ENCODE measurements around the gene AP1S1.
"Not testable (repeated sequence)": the region's sequence is repeated elsewhere in the genome, so short reads cannot be mapped to it uniquely, and the experiment has no call there.

The AP1S1 gene

DNA sequence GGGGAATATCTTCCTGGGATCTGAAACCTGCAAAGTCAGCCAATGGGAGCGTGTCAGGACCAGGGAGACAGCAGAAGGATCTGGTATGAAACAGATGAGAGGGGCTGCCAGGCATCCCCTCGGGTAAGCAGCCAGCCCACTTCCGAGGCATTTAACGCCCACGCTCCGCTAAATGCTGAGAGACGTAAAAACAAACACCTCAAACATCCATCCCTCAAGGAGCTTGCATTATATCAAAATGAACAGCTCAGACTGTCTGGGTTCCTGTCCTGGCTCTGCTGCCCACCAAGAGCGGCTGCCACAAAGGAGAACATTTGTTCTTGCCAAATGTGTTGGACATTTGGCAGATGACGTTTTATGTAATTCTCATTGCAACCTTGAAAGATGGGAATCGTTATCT, 34.4 kb upstream of the AP1S1 start:
- Mint-ChIP-seq H3K27ac (no peak overlapping the region), H3K9me3 (no peaks in the 10 kb centered on the region), H3K27me3 (peaks cover 26% of the 10 kb centered on the region), H3K36me3 (no peaks in the 10 kb centered on the region), H3K4me1 (peaks cover 9% of the 10 kb centered on the region), H3K4me3 (no peak overlapping the region)
- no peak for ATAC-seq (ENCODE audit: low read depth)
- DNase-seq (ENCODE audit: low spot score in 2 of 2) = no peak

DNA sequence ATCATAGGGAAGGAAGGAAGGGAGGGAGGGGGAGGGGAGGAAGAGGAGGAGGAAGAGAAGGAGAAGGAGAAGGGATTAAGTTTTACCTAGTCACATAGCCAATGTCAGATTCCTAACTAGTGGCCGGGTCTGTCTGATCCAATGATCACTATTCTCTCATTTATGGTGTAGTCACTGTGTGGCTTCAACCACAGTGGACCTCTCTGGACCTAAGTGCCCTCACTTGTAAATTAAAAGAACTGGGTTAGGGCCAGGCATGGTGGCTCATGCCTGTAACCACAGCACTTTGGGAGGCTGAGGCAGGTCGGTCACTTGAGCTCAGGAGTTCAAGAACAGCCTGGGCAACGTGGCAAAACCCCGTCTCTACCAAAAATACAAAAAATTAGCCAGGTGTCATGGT, 34.0 kb upstream of the AP1S1 start:
- Mint-ChIP-seq H3K4me1 (peaks cover 9% of the 10 kb centered on the region), H3K27ac (no peak overlapping the region), H3K36me3 (no peaks in the 10 kb centered on the region), H3K9me3 (no peaks in the 10 kb centered on the region), H3K4me3 (no peak overlapping the region), H3K27me3 (peaks cover 25% of the 10 kb centered on the region)
- DNase-seq (ENCODE audit: low spot score in 2 of 2) (no peak), ATAC-seq (ENCODE audit: low read depth) (no peak)

DNA sequence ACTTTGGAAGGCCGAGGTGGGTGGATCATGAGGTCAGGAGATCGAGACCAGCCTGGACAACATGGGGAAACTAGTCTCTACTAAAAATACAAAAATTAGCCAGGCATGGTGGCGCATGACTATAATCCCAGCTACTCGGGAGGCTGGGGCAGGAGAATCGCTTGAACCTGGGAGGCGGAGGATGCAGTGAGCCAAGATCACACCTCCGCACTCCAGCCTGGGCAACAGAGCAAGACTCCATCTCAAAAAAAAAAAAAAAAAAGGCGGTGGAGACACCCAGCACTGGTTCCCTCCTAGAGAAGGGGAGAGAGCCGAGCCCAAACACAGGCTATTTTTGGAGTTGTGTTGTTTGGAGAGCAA, 32.7 kb upstream of the AP1S1 start:
- not testable (repeated sequence) for H3K9me3 Mint-ChIP-seq; H3K36me3 Mint-ChIP-seq; DNase-seq (ENCODE audit: low spot score in 2 of 2); ATAC-seq (ENCODE audit: low read depth)
- Mint-ChIP-seq H3K27ac (peak overlapping the region; percentile 43), H3K4me1 (peaks cover 18% of the 10 kb centered on the region), H3K27me3 (peaks cover 31% of the 10 kb centered on the region), H3K4me3 (peak overlapping the region; percentile 81)

DNA sequence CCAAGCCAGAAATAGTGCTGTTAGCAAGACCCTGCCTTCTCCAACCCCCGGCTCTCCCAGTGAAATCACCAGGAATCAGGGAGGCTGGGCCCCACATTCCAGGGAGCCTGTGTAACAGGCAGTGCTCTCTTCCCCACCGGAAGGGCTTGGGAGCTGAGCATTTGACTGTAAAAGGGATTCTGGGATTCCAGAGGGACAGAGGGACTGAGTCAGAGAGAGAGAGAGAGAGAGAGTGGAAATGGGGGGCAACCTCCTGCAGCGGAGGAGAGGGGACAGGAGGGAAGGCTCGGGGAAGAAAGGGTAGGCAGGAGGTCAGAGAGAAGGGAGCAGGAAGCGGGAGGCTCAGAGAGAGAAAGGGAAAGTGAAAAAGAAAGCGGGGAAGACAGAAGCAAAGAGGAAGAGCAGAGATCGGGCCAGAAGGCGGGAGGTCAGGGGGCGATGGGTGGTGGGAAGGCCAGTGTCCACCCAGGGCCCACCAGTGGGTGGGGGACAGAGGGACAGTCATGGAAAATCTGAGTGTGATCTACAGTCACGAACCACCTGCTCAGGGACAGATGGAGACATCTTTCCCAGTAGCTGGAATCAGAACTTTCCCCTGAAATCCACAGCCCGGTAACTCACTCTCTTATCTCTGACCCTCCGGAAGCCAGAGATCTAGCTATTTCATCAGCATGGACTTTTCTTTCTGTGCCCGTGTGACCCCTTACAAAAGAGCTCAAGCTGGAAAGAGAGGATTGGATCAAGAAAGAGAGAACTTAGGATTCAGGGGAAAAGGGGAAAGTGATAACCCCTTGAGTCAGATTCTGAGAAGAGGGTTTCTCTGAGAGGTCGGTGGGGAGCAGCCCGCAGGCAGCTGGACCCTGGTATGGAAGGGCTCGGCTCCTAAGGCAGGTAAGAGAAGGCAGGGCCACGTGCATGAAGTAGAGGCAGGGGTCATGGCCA, 32.0 kb upstream of the AP1S1 start:
- Mint-ChIP-seq H3K4me3 (peak overlapping the region; percentile 81), H3K9me3 (no peaks in the 10 kb centered on the region), H3K36me3 (no peaks in the 10 kb centered on the region), H3K4me1 (peaks cover 24% of the 10 kb centered on the region), H3K27ac (peak overlapping the region; percentile 43), H3K27me3 (peaks cover 30% of the 10 kb centered on the region)
- DNase-seq (ENCODE audit: low spot score in 2 of 2) = no peak
- no peak for ATAC-seq (ENCODE audit: low read depth)

DNA sequence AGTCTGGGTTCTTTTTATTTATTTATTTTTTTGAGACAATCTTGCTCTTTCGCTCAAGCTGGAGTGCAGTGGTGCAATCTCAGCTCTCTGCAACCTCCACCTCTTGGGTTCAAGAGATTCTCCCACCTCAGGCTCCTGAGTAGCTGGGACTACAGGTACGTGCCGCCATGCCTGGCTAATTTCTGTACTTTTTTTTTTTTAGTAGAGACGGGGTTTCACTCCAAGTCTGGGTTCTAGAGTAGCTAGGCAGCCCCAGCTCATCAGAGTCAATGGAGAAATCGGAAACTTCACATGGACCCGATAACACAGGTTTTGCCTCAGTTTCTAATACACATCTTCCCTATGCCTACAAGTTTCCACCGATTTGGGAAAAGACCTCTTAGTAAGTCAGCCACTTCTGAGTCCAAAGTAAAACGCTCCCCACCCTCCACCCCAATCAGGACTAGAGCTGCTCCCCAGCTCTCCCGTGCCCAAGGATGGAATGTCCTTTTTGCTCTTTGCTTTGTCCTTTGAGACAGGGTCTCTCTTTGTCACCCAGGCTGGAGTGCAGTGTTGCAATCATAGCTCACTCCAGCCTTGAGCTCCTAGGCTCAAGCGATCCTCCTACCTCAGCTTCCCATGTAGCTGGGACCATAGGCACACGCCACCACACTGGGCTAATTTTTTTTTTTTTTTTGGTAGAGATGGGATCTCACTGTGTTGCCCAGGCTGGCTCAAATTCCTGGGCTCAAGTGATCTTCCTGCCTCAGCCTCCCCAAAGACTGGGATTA, 31.2 kb upstream of the AP1S1 start:
- Mint-ChIP-seq H3K27me3 (peaks cover 32% of the 10 kb centered on the region), H3K36me3 (no peaks in the 10 kb centered on the region), H3K9me3 (no peaks in the 10 kb centered on the region), H3K4me3 (no peak overlapping the region), H3K4me1 (peaks cover 31% of the 10 kb centered on the region), H3K27ac (no peak overlapping the region)
- no peak for DNase-seq (ENCODE audit: low spot score in 2 of 2)
- no peak for ATAC-seq (ENCODE audit: low read depth)

DNA sequence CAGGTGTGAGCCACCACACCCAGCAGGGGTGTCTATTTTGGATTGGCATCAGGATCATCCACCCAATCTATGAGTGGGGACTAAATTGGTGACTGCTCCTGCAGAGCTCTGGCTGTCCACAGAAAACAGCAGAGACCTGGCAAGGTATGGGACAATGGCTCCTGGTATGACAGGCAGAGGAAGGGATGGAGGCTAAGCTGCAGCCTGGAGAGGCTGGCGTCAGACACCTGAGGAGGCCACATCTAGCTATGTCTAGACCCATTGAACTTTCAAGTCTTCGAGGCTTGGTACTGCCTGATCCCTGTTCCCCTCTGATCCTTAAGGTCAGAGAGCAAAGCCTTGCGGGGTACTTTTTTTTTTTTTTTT, 30.6 kb upstream of the AP1S1 start:
- Mint-ChIP-seq H3K4me3 (no peak overlapping the region), H3K27me3 (peaks cover 30% of the 10 kb centered on the region), H3K9me3 (no peaks in the 10 kb centered on the region), H3K4me1 (peaks cover 32% of the 10 kb centered on the region), H3K36me3 (no peaks in the 10 kb centered on the region), H3K27ac (no peak overlapping the region)
- DNase-seq (ENCODE audit: low spot score in 2 of 2) = no peak
- ATAC-seq (ENCODE audit: low read depth) = no peak

DNA sequence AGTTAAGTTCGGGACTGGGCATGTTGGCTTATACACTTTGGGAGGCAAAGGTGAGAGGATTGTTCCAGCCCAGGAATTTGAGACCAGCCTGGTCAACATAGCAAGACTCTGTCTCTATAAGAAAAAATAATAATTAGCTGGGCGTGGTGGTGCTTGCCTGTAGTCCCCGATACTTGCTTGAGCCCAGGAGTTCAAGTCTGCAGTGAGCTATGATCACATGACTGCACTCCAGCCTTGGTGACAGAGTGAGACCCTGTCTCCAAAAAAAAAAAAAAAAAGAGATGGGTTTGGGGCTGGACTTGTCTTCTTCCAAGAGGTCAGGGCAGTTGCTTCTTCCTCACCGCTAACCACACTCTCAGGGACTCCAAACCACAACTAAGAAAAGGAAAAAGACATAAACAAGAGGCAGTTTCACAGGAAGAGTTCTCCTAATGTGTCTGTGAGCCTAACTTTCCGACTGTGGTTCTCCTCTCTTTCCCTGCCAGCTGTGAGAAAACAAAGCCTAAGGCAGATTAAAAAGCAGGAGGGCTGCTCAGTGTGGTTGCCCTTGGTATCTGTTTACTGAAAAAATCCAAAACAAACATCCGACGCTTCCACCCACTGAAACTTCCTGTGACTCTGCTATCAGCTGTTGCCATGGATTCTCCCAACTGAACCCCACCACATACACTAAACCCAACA, 29.8 kb upstream of the AP1S1 start:
- H3K4me1 Mint-ChIP-seq = peaks cover 32% of the 10 kb centered on the region
- peaks cover 30% of the 10 kb centered on the region for H3K27me3 Mint-ChIP-seq
- no peak overlapping the region for H3K4me3 Mint-ChIP-seq
- ATAC-seq (ENCODE audit: low read depth) (no peak), DNase-seq (ENCODE audit: low spot score in 2 of 2) (no peak)
- H3K9me3 Mint-ChIP-seq = no peaks in the 10 kb centered on the region
- no peaks in the 10 kb centered on the region for H3K36me3 Mint-ChIP-seq
- no peak overlapping the region for H3K27ac Mint-ChIP-seq

DNA sequence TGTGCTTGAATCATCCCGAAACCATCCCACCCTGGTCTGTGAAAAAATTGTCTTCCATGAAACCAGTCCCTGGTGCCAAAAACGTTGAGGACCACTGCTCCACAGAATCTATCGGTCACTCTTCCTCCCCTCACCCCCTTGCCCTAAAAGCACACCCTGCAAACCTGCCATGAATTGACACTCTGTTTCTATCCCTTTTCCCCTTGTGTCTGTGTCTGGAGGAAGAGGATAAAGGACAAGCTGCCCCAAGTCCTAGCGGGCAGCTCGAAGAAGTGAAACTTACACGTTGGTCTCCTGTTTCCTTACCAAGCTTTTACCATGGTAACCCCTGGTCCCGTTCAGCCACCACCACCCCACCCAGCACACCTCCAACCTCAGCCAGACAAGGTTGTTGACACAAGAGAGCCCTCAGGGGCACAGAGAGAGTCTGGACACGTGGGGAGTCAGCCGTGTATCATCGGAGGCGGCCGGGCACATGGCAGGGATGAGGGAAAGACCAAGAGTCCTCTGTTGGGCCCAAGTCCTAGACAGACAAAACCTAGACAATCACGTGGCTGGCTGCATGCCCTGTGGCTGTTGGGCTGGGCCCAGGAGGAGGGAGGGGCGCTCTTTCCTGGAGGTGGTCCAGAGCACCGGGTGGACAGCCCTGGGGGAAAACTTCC, 28.2 kb upstream of the AP1S1 start:
- Mint-ChIP-seq H3K4me1 (peaks cover 32% of the 10 kb centered on the region), H3K4me3 (peak overlapping the region; percentile 35), H3K27ac (peak overlapping the region; percentile 49), H3K27me3 (peaks cover 27% of the 10 kb centered on the region), H3K36me3 (no peaks in the 10 kb centered on the region), H3K9me3 (no peaks in the 10 kb centered on the region)
- DNase-seq (ENCODE audit: low spot score in 2 of 2) (no peak), ATAC-seq (ENCODE audit: low read depth) (peak; percentile 74)

DNA sequence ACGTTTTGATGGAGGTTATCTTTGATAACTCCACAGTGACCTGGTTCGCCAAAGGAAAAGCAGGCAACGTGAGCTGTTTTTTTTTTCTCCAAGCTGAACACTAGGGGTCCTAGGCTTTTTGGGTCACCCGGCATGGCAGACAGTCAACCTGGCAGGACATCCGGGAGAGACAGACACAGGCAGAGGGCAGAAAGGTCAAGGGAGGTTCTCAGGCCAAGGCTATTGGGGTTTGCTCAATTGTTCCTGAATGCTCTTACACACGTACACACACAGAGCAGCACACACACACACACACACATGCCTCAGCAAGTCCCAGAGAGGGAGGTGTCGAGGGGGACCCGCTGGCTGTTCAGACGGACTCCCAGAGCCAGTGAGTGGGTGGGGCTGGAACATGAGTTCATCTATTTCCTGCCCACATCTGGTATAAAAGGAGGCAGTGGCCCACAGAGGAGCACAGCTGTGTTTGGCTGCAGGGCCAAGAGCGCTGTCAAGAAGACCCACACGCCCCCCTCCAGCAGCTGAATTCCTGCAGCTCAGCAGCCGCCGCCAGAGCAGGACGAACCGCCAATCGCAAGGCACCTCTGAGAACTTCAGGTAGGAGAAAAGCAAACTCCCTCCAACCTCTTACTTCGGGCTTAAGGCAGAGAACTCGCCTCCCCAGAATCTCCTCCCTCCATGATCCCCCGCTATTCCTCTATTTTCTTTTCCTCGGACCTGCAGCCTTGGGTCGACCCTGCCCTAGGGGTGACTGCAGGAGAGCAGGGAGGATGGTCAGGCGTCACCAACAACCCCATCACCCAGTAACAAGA, 27.4 kb upstream of the AP1S1 start, which contains the start of gene SERPINE1:
Gene SERPINE1 (plus strand): TSS at position 454 of the 809 bp plus-strand sequence. CDS start 1,290 bp downstream, outside the sequence.
- Mint-ChIP-seq H3K27me3 (peaks cover 26% of the 10 kb centered on the region), H3K9me3 (no peaks in the 10 kb centered on the region), H3K36me3 (no peaks in the 10 kb centered on the region), H3K4me3 (peak within 1 kb of the TSS; percentile 45), H3K4me1 (peaks cover 29% of the 10 kb centered on the region), H3K27ac (peak within 1 kb of the TSS; percentile 49)
- peak in 1 of 2 donors; percentile 16 for DNase-seq (ENCODE audit: low spot score in 2 of 2)
- peak; percentile 62 for ATAC-seq (ENCODE audit: low read depth)

DNA sequence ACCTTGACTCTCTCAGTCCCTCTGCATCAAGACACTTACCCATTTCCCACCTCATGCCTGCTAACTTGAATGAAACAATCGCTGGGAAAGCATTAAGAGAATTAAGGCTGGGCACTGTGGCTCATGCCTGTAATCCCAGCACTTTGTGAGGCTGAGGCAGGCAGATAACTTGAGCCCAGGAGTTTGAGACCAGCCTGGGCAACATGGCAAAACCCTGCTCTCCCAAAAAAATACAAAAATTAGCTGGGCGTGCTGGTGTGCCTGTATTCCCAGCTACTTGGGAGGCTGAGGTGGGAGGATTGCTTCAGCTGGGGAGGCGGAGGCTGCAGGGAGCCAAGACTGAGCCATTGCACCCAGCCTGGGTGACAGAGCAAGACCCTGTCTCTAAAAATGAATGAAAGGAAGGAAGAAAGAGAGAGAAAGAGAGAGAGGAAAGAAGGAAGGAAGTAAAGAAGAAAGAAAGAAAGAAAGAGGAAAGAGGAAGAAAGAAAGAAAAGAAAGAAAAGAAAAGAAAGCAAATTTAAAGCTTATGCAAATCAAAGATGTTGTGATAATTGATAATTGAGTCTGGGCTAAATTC, 26.7 kb upstream of the AP1S1 start:
- ATAC-seq (ENCODE audit: low read depth) = no peak
- Mint-ChIP-seq H3K4me1 (peaks cover 24% of the 10 kb centered on the region), H3K4me3 (no peak overlapping the region), H3K36me3 (no peaks in the 10 kb centered on the region), H3K27ac (no peak overlapping the region), H3K9me3 (no peaks in the 10 kb centered on the region), H3K27me3 (peaks cover 26% of the 10 kb centered on the region)
- no peak for DNase-seq (ENCODE audit: low spot score in 2 of 2)

DNA sequence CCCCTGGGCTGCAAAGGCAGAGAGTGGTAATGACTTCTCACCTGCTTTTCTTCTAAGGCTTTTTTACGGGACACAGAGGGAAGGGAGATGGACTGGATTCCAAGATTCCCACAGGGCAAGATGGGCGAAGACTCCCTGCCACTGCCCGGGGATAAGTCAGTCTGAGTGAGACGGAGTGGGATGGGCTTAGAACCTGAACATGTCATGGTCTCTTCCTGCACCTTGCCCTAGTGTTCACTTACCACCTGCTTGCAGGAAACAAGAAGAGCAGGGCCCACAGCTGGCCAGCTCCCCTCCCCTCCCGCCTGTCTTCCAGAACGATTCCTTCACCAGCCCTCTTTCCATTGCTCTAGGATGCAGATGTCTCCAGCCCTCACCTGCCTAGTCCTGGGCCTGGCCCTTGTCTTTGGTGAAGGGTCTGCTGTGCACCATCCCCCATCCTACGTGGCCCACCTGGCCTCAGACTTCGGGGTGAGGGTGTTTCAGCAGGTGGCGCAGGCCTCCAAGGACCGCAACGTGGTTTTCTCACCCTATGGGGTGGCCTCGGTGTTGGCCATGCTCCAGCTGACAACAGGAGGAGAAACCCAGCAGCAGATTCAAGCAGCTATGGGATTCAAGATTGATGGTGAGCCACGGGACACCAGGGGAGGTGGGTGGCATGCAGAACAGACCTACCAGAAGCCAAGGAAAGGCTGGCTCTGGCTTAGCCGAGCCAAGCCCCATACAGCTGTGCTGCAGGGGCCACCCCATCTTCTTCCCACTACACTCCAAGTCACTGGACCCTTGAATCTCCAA, 26.0 kb upstream of the AP1S1 start:
- Mint-ChIP-seq H3K36me3 (no peaks in the 10 kb centered on the region), H3K4me1 (peaks cover 23% of the 10 kb centered on the region), H3K4me3 (no peak overlapping the region), H3K27me3 (peaks cover 27% of the 10 kb centered on the region), H3K9me3 (no peaks in the 10 kb centered on the region), H3K27ac (no peak overlapping the region)
- no peak for ATAC-seq (ENCODE audit: low read depth)
- no peak for DNase-seq (ENCODE audit: low spot score in 2 of 2)

DNA sequence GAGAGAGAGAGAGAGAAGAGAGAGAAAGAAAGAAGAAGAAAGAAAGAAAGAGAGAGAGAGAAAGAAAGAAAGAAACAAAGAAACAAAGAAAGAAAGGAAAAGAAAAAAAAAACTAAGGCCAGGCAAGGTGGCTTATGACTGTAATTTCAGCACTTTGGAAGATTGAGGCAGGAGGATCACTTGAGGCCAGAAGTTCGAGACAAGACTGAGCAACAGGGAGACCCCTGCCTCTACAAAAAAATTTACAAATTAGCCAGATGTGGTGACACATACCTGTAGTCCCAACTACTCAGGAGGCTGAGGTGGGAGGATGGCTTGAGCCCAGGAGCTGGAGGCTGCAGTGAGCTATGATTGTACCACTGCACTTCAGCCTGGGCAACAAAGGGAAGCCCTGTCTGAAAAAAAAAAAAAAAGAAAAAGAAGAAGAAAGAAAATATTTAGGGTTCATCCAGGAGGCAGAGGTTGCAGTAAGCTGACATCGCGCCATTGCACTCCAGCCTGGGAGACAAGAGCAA, 24.6 kb upstream of the AP1S1 start:
- Mint-ChIP-seq H3K36me3 (no peaks in the 10 kb centered on the region), H3K9me3 (no peaks in the 10 kb centered on the region), H3K4me3 (no peak overlapping the region), H3K27ac (no peak overlapping the region), H3K27me3 (peaks cover 34% of the 10 kb centered on the region), H3K4me1 (peaks cover 23% of the 10 kb centered on the region)
- no peak for ATAC-seq (ENCODE audit: low read depth)
- no peak for DNase-seq (ENCODE audit: low spot score in 2 of 2)

Data from memory B cell (primary cell).